GM21786 (cell line): Measurements from ENCODE around the gene EEF2K.

ENCODE experiments used
- ATAC-seq: cut with Tn5 transposase; IDR thresholded peaks from one replicate; pipeline ENCODE4 v1.9.1; 2021; ENCODE audit not compliant: unreplicated experiment

The EEF2K gene

DNA sequence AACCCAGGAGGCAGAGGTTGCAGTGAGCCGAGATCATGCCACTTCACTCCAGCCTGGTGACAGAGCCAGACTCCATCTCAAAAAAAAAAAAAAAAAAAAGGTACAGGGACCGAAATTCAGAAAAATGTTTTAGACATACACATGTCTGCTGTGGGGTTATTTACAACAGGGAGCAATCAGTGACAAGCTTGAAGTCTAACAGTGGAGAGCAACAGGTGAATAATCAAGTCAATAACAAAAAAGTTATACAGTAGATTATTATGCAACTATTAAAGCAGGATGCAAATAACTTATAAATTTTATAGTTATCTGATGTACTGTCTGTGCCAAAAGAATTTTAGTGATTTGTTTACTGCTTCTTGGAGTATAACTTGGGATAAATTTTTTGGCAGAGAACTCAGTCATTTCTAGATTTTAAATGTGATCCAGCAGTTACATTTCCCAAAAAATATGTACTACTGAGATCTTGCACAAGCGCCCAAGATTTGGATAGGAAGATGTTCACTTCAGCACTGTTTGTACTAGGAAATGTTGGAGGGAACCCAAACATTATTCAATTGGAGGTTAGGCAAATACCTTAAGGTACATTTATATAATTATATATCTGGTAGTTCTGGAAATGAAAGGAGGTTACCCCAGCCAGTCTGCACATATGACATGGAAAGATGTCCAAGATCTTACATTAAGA, 34.1 kb downstream of the EEF2K start:
- no peak for ATAC-seq

DNA sequence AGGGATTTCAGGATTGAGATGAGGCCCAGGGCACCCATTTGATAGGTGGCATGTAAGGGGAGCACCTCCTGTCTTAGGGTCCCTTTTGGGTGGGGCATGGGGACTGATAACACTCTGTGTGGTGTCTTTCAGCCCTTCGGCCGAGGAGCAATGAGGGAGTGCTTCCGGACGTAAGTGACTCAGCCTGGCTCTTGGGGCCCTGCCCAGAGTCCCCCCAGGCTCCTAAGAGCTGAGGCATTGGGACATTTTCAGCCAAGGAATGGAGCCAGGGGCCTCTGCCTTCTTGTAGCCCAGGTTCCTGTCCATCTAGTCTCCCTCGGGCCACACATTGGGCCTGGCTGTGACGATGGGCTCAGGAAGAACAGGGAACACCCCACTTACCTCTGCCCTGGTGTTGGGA, 44.4 kb downstream of the EEF2K start:
- ATAC-seq = no peak

DNA sequence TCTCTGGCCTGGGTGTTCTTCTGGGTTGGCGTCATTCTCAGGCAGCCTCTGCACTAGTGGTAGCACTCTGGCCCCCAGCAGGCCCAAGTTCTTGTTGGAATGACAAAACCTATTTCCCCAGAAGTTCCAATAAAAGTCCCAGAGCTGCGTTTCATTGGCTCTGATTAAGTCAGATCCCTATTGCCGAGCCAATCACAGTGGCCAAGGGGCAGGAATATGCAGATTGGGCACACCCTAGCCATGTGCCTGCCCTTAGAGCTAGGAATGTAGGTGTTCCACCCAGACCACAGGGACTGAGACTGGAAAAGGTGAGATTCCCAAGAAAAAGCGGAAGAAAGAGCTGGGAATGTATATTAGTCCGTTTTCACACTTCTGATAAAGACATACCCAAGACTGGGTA, 46.2 kb downstream of the EEF2K start:
- ATAC-seq = no peak

DNA sequence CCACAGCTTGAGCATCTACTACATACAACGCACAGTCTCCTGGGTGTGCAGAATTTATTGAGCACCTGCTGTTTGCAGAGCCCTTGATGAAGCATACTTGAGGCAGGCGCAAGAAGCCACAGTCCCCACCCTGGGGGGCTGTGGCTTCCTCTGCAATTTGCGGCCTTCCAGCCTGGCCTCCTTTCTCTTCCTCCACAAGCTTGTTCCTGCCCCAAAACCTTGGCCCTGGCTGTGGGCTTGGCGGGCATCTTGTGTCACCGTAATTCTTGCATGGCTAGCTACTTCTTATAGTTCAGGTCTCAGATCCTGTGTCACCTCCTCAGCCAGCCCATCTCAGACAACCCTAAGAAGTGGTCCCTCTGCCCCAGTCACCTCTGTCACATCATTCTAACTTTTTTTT, 47.2 kb downstream of the EEF2K start:
- no peak for ATAC-seq

GRCh38 chr16:22255335-22255734, 49.3 kb downstream of the EEF2K start:
- ATAC-seq = no peak

DNA sequence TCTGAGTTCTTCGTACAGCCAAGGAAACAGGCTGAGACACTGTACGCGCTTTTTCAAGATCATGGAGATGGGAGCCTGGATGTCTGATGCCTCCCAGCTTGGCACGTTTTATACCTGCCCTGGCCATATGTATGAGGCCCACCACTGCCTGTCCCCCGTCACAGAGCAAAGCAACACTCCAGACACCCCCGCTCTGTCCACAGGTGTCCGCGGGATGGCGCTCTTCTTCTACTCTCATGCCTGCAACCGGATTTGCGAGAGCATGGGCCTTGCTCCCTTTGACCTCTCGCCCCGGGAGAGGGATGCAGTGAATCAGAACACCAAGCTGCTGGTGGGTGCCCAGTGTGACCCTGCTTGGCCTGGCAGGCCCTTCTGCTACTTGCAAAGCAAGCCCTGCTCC, 51.4 kb downstream of the EEF2K start:
- no peak for ATAC-seq

DNA sequence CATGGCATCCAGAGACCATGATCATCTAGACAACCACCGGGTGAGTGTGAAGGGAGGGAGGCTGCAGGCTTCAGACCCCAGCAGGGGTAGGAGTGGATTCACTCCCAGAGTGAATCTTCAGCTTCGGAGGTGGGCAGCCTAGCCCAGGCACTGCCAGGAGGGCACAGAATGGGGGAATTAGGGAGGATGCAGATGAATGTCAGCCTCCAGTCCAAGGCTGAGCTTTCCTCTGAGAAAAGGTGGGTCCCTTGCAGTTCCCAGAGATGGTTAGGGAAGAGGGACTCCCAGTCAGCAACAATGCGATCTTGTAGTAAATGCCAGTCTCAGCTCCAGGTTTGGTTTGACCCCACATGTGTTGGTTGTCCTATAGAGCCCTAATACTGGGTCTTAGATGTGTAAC, 54.4 kb downstream of the EEF2K start:
- no peak for ATAC-seq

DNA sequence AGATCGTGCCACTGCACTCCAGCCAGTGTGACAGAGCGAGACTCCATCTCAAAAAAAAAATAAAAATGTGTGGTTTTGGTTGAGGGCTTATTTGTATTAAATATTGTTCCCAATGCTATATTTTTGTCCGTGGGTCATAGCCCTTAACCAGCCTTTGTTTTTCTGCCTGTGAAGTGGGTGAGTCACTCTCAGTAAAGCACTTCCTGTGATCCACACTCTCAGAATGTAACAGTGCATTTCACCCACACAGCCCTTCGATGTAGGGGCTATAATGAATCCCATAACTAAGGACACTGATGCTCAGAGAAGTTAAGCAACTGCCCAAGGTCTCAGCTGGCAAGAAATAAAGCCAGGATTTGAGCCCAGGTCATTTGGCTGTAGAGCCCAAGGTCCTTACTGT, 56.4 kb downstream of the EEF2K start:
- no peak for ATAC-seq

- ATAC-seq = no peak
Observed at GRCh38 chr16:22264786-22265185, 58.7 kb downstream of the EEF2K start.

DNA sequence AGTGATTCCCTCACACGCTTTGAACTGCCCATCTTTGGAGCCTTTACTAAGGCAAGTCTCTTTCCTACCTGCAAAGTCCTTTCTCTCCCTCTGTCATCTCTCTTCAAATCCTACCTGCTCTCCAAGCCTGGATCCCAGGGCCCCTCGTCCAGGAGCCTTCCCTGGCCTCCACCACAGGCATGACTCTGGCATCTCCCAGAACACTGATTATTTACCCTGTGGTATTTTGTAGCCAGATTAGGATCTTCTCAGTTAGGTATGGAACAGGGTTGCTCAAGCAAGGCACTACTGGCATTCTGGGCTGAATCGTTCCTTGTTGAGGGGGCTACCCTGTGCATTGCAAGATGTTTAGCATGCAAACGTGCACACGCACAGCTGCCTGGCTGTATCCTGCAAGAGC, 59.3 kb downstream of the EEF2K start:
- ATAC-seq = no peak

DNA sequence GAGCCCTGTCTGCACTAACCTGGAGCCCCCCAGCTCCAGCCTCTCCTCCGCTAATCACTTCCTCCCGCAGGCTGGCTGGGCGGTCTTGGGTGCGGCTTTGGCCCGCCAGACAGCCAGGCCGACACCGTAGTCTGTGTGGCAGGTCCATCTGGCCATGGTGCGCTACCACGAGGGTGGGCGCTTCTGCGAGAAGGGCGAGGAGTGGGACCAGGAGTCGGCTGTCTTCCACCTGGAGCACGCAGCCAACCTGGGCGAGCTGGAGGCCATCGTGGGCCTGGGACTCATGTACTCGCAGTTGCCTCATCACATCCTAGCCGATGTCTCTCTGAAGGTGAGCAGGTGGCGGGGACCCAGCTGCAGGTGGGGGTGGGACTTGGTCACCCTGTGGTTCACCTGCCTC, 60.5 kb downstream of the EEF2K start:
- no peak for ATAC-seq

GRCh38 chr16:22267764-22268163, 61.7 kb downstream of the EEF2K start:
- no peak for ATAC-seq

GRCh38 chr16:22270525-22270924, 64.4 kb downstream of the EEF2K start:
- ATAC-seq = no peak

DNA sequence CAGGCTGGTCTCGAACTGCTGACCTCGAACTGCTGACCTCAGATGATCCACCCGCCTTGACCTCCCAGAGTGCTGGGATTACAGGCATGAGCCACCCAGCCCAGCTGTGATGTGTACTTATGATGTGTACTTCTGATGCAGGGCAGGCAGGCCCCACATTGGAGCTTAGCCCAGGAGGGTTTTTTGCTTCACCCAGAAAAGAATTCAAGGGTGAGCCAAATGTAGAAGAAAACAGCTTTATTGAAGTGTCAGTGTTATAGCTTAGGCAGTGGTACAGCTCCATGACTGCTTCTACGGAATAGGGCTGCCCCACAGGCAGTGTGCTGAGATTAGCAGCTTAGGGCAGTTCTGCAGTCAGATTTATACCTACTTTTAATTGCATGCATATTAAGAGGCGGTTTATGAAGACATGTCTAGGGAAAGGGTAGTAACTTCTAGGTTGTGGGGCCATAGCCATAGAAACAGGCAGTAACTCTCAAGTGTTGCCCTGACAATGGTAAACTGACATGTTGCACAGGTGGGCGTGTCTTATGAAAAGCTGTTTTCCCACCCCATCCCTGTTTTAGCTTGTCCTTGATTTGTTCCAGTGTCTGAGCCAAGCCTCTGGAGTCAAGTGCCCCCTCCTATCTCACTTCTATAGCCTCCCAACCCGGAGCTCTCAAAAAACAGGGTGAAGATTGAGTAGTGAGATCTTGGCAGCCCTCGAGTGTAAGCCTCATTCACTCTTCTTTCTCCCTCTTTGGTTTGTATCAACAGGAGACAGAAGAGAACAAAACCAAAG, 67.0 kb downstream of the EEF2K start:
- ATAC-seq = no peak

DNA sequence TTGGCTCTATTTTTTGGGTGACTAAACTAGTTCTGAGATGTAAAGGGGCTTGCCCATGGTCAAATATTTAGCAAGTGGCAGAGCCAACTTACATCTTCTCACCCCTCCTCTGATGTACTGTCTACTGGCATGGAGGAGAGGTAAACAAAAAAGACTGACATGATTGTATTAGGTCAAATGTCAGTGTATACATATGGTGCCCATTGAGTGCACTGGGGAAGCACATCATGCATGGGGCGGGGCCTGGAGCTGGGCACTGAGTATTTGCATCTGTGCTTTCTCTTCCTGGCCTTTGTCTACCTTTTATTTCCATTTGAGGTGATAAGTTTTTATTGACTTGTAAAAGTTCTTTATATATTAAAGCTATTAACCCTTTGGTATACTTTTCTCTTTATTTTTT, 68.8 kb downstream of the EEF2K start:
- no peak for ATAC-seq

DNA sequence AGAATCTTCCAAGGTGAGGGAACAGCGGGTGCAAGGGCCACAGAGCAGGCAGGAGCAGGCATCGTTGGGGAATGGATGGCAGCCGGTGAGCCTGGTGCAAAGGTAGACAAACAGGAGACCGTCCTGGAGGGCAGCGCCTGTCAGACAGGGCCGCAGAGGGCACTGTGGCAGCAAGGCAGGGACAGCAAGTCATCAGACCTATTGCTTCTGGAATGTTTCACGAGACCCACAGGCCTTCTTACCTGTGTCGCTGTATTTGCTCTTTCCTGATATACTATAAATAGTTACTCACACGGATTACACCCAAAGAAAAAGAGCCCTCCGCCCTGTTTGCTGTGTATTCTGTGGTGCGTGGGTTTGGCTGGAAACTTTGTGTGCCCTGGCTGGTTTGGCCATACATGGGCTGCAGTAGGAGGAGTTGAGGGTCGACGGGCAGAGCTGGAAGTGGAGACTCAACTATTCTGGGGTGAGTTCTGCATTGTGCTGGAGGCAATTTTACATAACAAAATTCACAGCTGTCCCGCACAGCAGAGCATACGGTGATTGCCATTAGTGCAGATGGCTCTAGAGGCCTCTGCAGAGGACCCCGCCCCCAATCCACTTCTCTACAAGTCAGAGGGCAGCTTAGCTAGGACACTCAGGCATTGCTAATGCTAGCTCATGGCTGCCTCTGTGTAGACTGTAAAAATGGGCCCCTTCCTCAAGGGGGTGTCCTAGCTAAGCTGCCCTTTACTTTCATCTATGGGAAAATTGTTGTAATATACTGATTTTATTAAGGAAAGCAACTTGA, 72.6 kb downstream of the EEF2K start:
- ATAC-seq = no peak

DNA sequence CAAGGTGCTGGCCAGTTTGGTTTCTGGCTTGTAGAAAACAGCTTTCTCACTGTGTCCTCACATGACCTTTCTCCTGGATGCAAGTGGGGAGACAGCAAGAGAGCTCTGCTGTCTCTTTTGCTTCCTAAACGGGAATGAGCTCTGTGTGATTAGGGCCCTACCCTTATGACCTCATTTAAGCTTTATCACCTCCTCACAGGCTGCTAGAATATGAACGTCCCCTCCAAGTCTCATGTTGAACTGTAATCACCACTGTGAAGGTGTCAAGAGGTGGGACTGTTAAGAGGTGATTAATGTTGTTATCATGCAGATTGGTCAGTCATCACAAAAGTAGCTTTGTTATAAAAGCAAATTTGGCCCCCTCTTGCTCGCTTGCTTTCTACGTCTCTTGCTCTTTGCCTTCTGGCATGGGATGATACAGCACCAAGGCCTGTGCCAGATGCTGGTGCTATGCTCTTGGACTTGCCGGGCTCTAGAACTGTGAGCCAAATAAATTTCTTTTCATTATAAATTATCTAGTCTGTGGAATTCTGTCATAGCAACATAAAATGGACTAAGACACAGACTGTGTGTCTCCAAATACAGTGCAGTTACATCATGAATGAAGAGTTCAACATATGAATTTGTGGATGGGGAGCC, 76.3 kb downstream of the EEF2K start:
- no peak for ATAC-seq

GRCh38 chr16:22284637-22285036, 78.6 kb downstream of the EEF2K start:
- no peak for ATAC-seq

DNA sequence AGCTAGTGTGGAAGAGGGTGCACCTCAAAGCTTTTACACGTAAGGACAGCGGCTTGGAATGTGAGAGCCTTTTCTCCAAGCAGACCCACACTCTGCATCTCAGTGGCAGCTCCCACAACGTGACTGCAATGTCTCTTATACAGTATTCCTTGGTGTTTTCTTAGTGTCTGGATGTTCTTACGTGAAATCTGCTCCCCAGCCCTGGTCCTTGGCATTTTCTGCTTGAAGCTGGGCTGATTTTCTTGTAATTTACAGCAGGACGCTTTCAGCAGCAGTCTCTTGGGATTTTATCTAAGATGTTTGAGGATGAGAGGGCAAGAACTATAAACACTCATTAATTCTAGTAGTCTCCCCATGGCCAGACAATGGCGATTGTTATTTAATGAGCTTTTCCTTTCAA, 79.0 kb downstream of the EEF2K start:
- ATAC-seq = no peak

DNA sequence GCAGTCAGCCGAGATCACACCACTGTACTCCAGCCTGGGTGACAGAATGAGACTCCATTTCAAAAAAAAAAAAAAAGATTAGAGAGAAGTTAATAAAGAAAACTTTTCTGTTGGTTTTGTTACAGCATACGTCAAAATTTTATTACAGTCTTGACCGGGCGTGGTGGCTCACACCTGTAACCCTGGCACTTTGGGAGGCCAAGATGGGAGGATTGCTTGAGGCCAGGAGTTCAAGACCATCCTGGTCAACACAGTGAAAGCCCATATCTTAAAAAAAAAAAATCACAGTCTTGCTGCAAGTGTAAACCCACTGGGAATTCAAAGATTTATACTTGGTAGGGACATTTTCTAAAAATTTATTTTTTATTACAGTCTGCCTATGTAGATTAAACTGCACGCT, 84.9 kb downstream of the EEF2K start:
- ATAC-seq = no peak

- no peak for ATAC-seq
Observed at GRCh38 chr16:22291860-22292318, 85.8 kb downstream of the EEF2K start.
